ENCODE measurements around the gene DCLK1.
"Not testable (repeated sequence)": the region's sequence is repeated elsewhere in the genome, so short reads cannot be mapped to it uniquely, and the experiment has no call there.

DNA sequence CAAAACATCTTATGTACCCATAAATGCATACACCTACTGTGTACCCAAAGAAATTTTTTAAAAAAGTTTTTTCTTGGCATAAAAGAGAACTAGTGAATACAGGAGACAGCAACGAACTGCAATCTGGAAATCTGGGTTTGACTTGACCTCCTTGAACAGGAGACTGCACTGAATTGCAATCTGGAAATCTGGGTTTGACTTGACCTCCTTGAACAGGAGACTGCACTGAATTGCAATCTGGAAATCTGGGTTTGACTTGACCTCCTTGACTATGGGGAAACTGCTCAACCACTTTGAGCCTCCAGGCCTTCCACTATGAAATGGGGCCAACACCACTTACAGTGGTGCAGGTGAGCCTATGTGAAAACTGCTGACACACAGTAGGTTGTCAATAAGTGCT is 147.5 kb downstream of the DCLK1 start:
- TF ChIP-seq CTCF, POLR2A (IDR thresholded peaks at IDR 0.05): not testable (repeated sequence)

Measured in adrenal gland (tissue), 5 donors.